ENCODE results near the gene RUNX2.

The RUNX2 gene

DNA sequence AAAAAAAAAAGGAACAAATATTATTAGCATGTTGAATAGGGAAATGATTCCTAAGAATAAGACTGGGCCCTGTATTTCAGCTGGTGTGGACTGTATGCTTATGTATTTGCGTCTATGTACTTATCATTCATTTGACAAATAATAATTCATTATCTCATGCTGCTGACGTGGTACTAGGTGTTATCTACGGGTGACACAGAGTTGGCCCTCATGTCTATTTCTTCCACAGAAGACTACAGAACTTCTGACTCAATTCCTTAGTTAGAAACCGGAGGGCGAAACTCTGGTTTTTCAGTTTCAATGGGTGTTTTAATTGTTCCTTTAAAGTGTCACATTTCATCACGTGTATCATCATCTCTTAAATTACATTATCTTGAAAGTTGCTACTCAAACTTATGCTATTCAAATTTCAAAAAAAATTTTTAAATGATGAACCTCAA is 381.7 kb downstream of the RUNX2 start:
- no peaks in the 10 kb centered on the region for H3K36me3 ChIP-seq (ENCODE audit: control insufficient read depth, insufficient read depth, low read length)
- no peak for DNase-seq
- H3K9me3 ChIP-seq (ENCODE audit: control insufficient read depth, low read length) = no peaks in the 10 kb centered on the region
- no peak overlapping the region for H3K4me3 ChIP-seq (ENCODE audit: insufficient read depth, low read depth, low read length, poor library complexity, severe bottlenecking)
- H3K4me1 ChIP-seq (ENCODE audit: control insufficient read depth, insufficient read depth, low read length, poor library complexity, severe bottlenecking) = no peaks in the 10 kb centered on the region
- no peak overlapping the region for H3K27ac ChIP-seq (ENCODE audit: insufficient read depth, low read length, poor library complexity, severe bottlenecking)
- H3K27me3 ChIP-seq (replicated peaks; ENCODE audit: control insufficient read depth, insufficient read depth, low read length, poor library complexity, severe bottlenecking) = no peaks in the 10 kb centered on the region

- Histone ChIP-seq H3K36me3 (ENCODE audit: control insufficient read depth, insufficient read depth, low read length) (no peaks in the 10 kb centered on the region), H3K4me1 (ENCODE audit: control insufficient read depth, insufficient read depth, low read length, poor library complexity, severe bottlenecking) (no peaks in the 10 kb centered on the region), H3K27me3 (replicated peaks; ENCODE audit: control insufficient read depth, insufficient read depth, low read length, poor library complexity, severe bottlenecking) (no peaks in the 10 kb centered on the region), H3K4me3 (ENCODE audit: insufficient read depth, low read depth, low read length, poor library complexity, severe bottlenecking) (no peak overlapping the region), H3K27ac (ENCODE audit: insufficient read depth, low read length, poor library complexity, severe bottlenecking) (no peak overlapping the region), H3K9me3 (ENCODE audit: control insufficient read depth, low read length) (no peaks in the 10 kb centered on the region)
- DNase-seq = no peak
Observed at GRCh38 chr6:45710304-45710821, 382.2 kb downstream of the RUNX2 start.

- no peaks in the 10 kb centered on the region for H3K36me3 ChIP-seq (ENCODE audit: control insufficient read depth, insufficient read depth, low read length)
- no peak overlapping the region for H3K27ac ChIP-seq (ENCODE audit: insufficient read depth, low read length, poor library complexity, severe bottlenecking)
- no peaks in the 10 kb centered on the region for H3K27me3 ChIP-seq (replicated peaks; ENCODE audit: control insufficient read depth, insufficient read depth, low read length, poor library complexity, severe bottlenecking)
Observed at GRCh38 chr6:45712076-45712475, 383.9 kb downstream of the RUNX2 start.

DNA sequence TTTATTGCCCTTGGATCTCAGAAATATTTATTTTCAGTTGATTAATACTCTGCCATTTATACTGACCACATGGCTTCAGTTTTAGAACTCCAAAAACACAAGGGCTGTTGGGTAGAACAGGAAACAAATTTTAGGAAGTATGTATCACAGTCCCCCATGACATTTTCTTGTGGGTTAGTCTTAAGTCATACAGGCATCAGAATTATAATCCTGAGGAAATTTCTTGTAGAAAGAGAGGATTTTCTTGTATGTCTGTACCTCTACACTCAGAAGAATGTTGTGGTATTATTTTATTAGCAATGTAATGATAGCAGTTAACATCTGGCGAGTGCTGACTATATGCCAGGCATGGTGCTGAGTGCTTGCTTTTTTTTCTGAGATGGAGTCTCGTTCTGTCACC is 384.7 kb downstream of the RUNX2 start:
- H3K36me3 ChIP-seq (ENCODE audit: control insufficient read depth, insufficient read depth, low read length) = no peaks in the 10 kb centered on the region
- H3K27ac ChIP-seq (ENCODE audit: insufficient read depth, low read length, poor library complexity, severe bottlenecking) = no peak overlapping the region
- no peak for DNase-seq
- no peaks in the 10 kb centered on the region for H3K9me3 ChIP-seq (ENCODE audit: control insufficient read depth, low read length)
- H3K27me3 ChIP-seq (replicated peaks; ENCODE audit: control insufficient read depth, insufficient read depth, low read length, poor library complexity, severe bottlenecking) = no peaks in the 10 kb centered on the region
- H3K4me3 ChIP-seq (ENCODE audit: insufficient read depth, low read depth, low read length, poor library complexity, severe bottlenecking) = no peak overlapping the region
- no peaks in the 10 kb centered on the region for H3K4me1 ChIP-seq (ENCODE audit: control insufficient read depth, insufficient read depth, low read length, poor library complexity, severe bottlenecking)

More at GRCh38 chr6:45712076-45712475, 383.9 kb downstream of the RUNX2 start:
- Histone ChIP-seq H3K4me3 (ENCODE audit: insufficient read depth, low read depth, low read length, poor library complexity, severe bottlenecking) (no peak overlapping the region), H3K9me3 (ENCODE audit: control insufficient read depth, low read length) (no peaks in the 10 kb centered on the region), H3K4me1 (ENCODE audit: control insufficient read depth, insufficient read depth, low read length, poor library complexity, severe bottlenecking) (no peaks in the 10 kb centered on the region)
- no peak for DNase-seq
